ENCODE data around the gene NFE2L3.

GRCh38 chr7:26169271-26169670 lies 17.3 kb downstream of the NFE2L3 start:
- no peak for TF ChIP-seq POLR2A (IDR thresholded peaks at IDR 0.05)
- TF ChIP-seq, protein P1, sequence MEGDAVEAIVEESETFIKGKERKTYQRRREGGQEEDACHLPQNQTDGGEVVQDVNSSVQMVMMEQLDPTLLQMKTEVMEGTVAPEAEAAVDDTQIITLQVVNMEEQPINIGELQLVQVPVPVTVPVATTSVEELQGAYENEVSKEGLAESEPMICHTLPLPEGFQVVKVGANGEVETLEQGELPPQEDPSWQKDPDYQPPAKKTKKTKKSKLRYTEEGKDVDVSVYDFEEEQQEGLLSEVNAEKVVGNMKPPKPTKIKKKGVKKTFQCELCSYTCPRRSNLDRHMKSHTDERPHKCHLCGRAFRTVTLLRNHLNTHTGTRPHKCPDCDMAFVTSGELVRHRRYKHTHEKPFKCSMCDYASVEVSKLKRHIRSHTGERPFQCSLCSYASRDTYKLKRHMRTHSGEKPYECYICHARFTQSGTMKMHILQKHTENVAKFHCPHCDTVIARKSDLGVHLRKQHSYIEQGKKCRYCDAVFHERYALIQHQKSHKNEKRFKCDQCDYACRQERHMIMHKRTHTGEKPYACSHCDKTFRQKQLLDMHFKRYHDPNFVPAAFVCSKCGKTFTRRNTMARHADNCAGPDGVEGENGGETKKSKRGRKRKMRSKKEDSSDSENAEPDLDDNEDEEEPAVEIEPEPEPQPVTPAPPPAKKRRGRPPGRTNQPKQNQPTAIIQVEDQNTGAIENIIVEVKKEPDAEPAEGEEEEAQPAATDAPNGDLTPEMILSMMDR (IDR thresholded peaks at IDR 0.05) = no peak
